ENCODE data around the gene BRWD1. TPM values are rescaled to one million over a fixed set of nuclear protein-coding genes. Genes with fewer than 3 reads are reported as not detected.

The BRWD1 gene
- 10 to 100 TPM; 41.7 to 69.0 (median 47.1) TPM for total RNA-seq

- TF ChIP-seq CTCF (IDR thresholded peaks at IDR 0.05) = no peak
- ATAC-seq (ENCODE audit: low FRiP score) (peak; percentile 84), DNase-seq (ENCODE audit: low spot score) (peak; percentile 48)
Observed at GRCh38 chr21:39313571-39314142, at the start of gene BRWD1. BRWD1 (minus strand) TSS chr21:39313632; CDS start chr21:39313491, 141 bp downstream.

DNA sequence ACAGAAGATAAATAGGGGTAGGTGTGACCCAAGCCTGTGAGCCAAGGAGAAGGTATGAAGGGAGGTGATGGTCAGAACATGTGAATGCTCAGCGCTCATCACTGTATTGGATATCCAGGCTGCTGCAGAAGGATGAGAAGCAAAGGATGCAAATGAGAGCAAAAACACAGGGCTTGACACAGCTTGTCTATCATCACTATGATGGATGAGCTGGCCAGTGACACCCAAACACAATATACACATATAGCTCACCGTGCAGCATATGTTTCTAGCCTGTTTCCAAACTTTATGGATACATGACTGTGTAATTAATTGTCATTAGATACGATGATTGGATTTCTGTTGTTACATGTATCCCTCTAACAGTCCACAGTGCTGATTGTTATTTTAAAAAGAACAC lies 49.3 kb upstream of the BRWD1 start:
- ATAC-seq (ENCODE audit: low FRiP score) = no peak
- no peak for DNase-seq (ENCODE audit: low spot score)
- no peak for TF ChIP-seq CTCF (IDR thresholded peaks at IDR 0.05)

- DNase-seq (ENCODE audit: low spot score) (no peak), ATAC-seq (ENCODE audit: low FRiP score) (no peak)
- TF ChIP-seq CTCF (IDR thresholded peaks at IDR 0.05) = no peak
Observed at GRCh38 chr21:39359382-39359781, 46.0 kb upstream of the BRWD1 start.

DNA sequence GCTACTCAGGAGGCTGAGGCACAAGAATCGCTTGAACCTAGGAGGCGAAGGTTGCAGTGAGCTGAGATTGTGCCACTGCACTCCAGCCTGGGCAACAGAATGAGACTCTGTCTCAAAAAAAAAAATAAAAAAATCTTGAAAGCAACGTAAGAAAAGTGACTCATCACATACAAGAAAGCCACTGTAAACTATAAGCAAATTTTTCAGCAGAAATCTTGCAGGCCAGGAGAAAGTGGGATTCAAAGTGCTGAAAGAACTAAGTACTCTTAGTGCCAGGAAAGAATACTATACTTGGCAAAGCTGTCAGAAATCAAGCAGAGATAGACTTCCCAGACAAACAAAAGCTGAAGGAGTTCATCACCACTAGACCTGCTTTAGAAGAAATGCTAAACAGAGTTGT lies 39.9 kb upstream of the BRWD1 start:
- no peak for TF ChIP-seq CTCF (IDR thresholded peaks at IDR 0.05)
- ATAC-seq (ENCODE audit: low FRiP score) = no peak
- no peak for DNase-seq (ENCODE audit: low spot score)

DNA sequence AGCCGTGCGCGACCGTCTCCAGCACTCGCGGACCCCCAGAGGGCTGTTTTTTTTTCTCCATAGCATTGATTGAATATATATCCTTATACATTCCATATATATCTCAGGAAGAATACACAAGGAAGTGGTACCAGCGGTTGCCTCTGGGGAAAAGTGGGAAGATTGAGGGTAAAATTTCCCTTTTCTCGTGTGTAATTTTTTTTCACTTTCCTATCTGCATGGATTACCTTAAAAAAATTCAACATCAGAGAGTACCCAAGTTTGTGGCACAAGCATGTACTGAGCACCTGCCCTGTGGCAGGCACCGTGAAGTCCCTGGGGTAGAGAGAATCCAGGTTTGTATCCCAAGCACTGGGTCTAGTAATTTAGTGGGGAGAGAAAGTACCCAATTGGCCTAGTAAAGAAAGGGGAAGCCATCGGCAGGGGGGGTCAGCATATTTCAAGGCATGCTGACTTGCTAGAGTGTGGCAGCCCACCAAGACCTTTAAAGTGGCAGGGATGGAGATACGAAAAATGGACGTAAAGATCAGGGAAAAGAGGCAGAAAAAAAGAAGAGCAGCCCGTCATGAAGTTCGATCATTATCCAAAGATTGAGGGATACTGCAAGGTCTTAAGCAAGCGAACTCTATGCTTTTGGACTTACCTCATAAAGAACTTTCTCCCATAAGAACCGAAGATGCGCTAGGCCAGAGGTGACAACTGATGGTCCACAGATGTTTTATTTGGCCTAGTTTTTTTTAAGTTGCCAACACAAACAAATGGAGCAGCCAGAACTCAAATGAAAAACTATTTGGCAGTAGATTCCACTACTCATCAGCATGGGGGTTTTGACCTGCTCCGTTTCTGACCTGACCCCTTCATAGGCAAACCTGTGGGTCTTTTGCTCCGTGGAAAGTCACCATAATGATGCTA lies 36.9 kb upstream of the BRWD1 start:
- no peak for DNase-seq (ENCODE audit: low spot score)
- ATAC-seq (ENCODE audit: low FRiP score) = no peak
- no peak for TF ChIP-seq CTCF (IDR thresholded peaks at IDR 0.05)

DNA sequence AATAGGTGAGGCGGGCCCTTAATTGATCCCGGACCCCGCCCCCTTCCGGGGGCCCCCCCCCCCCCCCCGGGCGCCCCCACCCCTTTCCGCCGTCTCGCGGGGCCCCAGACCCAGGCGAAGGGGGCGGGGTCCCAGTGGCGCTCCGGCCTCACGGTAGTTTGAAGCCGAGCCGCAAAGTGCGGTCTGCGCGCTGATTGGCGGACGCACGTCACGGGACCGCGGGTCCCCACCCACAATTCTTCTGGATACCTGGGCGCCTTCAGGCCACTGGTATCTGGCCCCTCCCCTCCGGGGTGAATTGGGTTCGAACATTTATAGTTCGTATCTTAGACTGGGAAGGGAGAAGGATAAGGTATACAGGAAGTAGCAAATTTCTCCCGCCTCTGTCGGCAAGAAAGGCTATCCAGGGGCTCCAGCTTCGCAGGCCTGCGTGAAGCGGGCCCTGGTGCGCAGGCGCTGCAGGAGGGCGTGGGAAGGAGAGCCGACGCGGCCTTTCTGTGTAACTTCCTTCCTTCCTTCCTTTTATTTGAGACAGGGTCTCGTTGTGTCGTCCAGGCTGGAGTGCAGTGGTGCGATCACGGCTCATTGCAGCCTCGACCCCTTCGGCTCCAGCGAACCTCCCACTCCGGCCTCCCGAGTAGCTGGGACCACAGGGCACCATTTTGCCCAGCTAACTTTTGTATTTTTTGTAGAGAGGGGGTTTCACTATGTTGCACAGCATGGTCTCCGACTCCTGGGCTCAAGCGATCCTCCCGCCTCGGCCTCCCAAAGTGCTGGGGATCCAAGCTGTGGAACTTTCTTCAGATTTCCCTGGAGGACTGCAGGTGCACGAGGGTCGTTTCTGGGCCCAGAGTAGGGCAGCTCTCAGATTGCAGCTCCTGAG lies 36.0 kb upstream of the BRWD1 start:
- TF ChIP-seq CTCF (IDR thresholded peaks at IDR 0.05) = no peak
- DNase-seq (ENCODE audit: low spot score) (peak; percentile 81), ATAC-seq (ENCODE audit: low FRiP score) (peak; percentile 92)

All from omental fat pad (tissue), 4 donors.